HepG2 (cell line): Measurements from ENCODE around the gene KCNA4. TPM values are rescaled to one million over a fixed set of nuclear protein-coding genes. Genes with fewer than 3 reads are reported as not detected.
"Not testable (repeated sequence)": the region's sequence is repeated elsewhere in the genome, so short reads cannot be mapped to it uniquely, and the experiment has no call there.

Source experiments
- ATAC-seq: fragments of 200-7000 bp; cut with Tn5 transposase; 3 replicates; pipeline ENCODE4 v1.9.1; 2020; ENCODE audit warnings: mild to moderate bottlenecking, moderate library complexity
- BruUV-seq: library from RNA; stranded (reverse); fragments of 400-500 nt; replicated peaks from 2 replicates; lab custom pipeline; 2021; lab: Mats Ljungman, UMichigan
- CTCF ChIA-PET: fragments of 300-600 bp; formaldehyde crosslinking; extraction: SDS; loops from one replicate; lab custom pipeline; 2021; ENCODE audit warnings: low total read pairs, inconsistent platforms, low intra/inter-chr PET ratio; lab: Yijun Ruan, JAX
- POLR2A ChIA-PET: fragments of 350-600 bp; sonication (Branson Sonifier 250); formaldehyde crosslinking; loops from one replicate; lab custom pipeline; 2020; ENCODE audit warnings: antibody characterized with exemption, inconsistent platforms; lab: Yijun Ruan, JAX
- DNase-seq: peaks from one replicate; pipeline ENCODE4 v3.0.0-alpha.2; 2015; ENCODE audit warnings: low spot score
- FAIRE-seq: peaks from 3 replicates; lab custom pipeline; 2011; peaks lifted over from hg19 to GRCh38; lab: Jason Lieb, UNC
- H2AFZ ChIP-seq: one replicate; pipeline ENCODE4 v1.6.1; 2011; ENCODE audit warnings: low read length, inconsistent platforms
- H3K27ac ChIP-seq: fragments of 300-600 bp; 3 replicates; pipeline ENCODE4 v1.8.0; 2011; ENCODE audit warnings: mixed run types, mild to moderate bottlenecking, mixed read lengths, low read length, inconsistent platforms; ENCODE audit not compliant: insufficient read depth; ENCODE audit errors: extremely low read length
- H3K27me3 ChIP-seq, 2 experiments: fragments of 200-600 bp in 1 of 2; 2 replicates in 1 of 2; 3 replicates in 1 of 2; pipeline versions ENCODE4 v1.6.0 to v1.8.0; 2011; ENCODE audit warnings: low read length in 2 of 2, mild to moderate bottlenecking in 2 of 2, moderate library complexity in 2 of 2, inconsistent platforms in 1 of 2; ENCODE audit not compliant: insufficient read depth in 2 of 2, control insufficient read depth in 1 of 2
- H3K36me3 ChIP-seq, 2 experiments: fragments of 200-600 bp in 1 of 2; replicated peaks in 1 of 2; 2 replicates in 1 of 2; 3 replicates in 1 of 2; pipeline versions ENCODE4 v1.5.1 to v1.8.0; 2011; ENCODE audit warnings: low read length in 2 of 2, inconsistent platforms in 1 of 2; ENCODE audit not compliant: insufficient read depth in 2 of 2, control insufficient read depth in 1 of 2
- H3K4me1 ChIP-seq: 2 replicates; pipeline ENCODE4 v1.5.1; 2012; ENCODE audit warnings: low read length, inconsistent platforms; ENCODE audit not compliant: insufficient read depth
- H3K4me2 ChIP-seq: 2 replicates; pipeline ENCODE4 v1.6.0; 2011; ENCODE audit warnings: low read depth, low read length, inconsistent platforms
- H3K4me3 ChIP-seq, 3 experiments: fragments of 200-600 bp in 1 of 3; sonication (generic), shearing (Covaris generic) in 1 of 3; replicated peaks in 1 of 3; 2 replicates each; pipeline ENCODE4 v1.5.1; 2011 to 2016; ENCODE audit warnings: low read length in 3 of 3, inconsistent platforms in 2 of 3, low read depth in 2 of 3, mild to moderate bottlenecking in 2 of 3, control low read depth in 1 of 3, mixed read lengths in 1 of 3; ENCODE audit not compliant: insufficient read depth in 1 of 3
- H3K79me2 ChIP-seq: one replicate; pipeline ENCODE4 v1.6.1; 2011; ENCODE audit warnings: low read length, inconsistent platforms; ENCODE audit not compliant: insufficient read depth
- H3K9ac ChIP-seq: 2 replicates; pipeline ENCODE4 v1.6.0; 2011; ENCODE audit warnings: mild to moderate bottlenecking, low read depth, low read length, inconsistent platforms; ENCODE audit not compliant: insufficient read depth
- H3K9me3 ChIP-seq: 2 replicates; pipeline ENCODE4 v1.5.1; 2012; ENCODE audit warnings: mild to moderate bottlenecking, low read length
- H4K20me1 ChIP-seq: 2 replicates; pipeline ENCODE4 v1.6.0; 2011; ENCODE audit warnings: inconsistent platforms, mild to moderate bottlenecking, low read length, moderate library complexity; ENCODE audit not compliant: insufficient read depth
- NFE2L1 ChIP-seq: sonication (generic); formaldehyde crosslinking; IDR thresholded peaks from 2 replicates; pipeline ENCODE4 v1.4.0; 2020; ENCODE audit warnings: missing genetic modification reagents, mild to moderate bottlenecking, borderline replicate concordance
- STAG1 ChIP-seq: sonication (generic); formaldehyde crosslinking; IDR thresholded peaks from 2 replicates; pipeline ENCODE4 v1.4.0; 2020; ENCODE audit warnings: missing genetic modification reagents
- YEATS2 ChIP-seq: sonication (generic); formaldehyde crosslinking; IDR thresholded peaks from 2 replicates; pipeline ENCODE4 v1.4.0; 2020; ENCODE audit warnings: missing genetic modification reagents, borderline replicate concordance
- ZFAT ChIP-seq: sonication (generic); formaldehyde crosslinking; conservative IDR thresholded peaks from 2 replicates; pipeline ENCODE4 v1.8.1; 2023; ENCODE audit warnings: missing genetic modification reagents, inconsistent platforms
- ZNF207 ChIP-seq: fragments of 450-650 bp; IDR thresholded peaks from 2 replicates; pipeline ENCODE4 v1.6.1; 2016; ENCODE audit warnings: antibody characterized with exemption, borderline replicate concordance
- ZNF263 ChIP-seq: sonication (generic); formaldehyde crosslinking; IDR thresholded peaks from 2 replicates; pipeline ENCODE4 v1.4.0; 2020; ENCODE audit warnings: missing genetic modification reagents
- WGBS: methylation state at CpG from one replicate; pipeline ENCODE4 v1.1.6; 2017; ENCODE audit warnings: low lambda C conversion rate; 5-methylcytosine and 5-hydroxymethylcytosine counted together
- in situ Hi-C: cut with HindIII; loops from 2 replicates; pipeline ENCODE4 v1.10.0; 2017; ENCODE audit warnings: low pct_unique_long_range_greater_than_20kb; ENCODE audit not compliant: extremely low pct_ligation_motif_present
- intact Hi-C: fragments of 100-400 bp; cut with micrococcal nuclease; formaldehyde crosslinking; loops from one replicate; pipeline ENCODE4 v1.10.0; 2022; ENCODE audit not compliant: unreplicated experiment
- polyA plus RNA-seq, 8 experiments: library from polyadenylated mRNA; depleted of rRNA in 3 of 8; stranded (reverse) in 7 of 8; unstranded in 1 of 8; fragments of >200 nt; fragmentation: Illumina TruSeq in 4 of 8; extraction: Trizol in 4 of 8; gene quantifications; 2 replicates each; pipeline versions ENCODE4 v1.2.1 to v1.2.3, GENCODE V29; 2011 to 2016; ENCODE audit warnings: low read depth in 4 of 8, missing spikeins in 1 of 8, mixed read lengths in 1 of 8; ENCODE audit not compliant: insufficient read depth in 1 of 8
- total RNA-seq, 5 experiments: library from RNA; depleted of rRNA; stranded (reverse); fragments of >200 nt; fragmentation: Illumina TruSeq; extraction: Trizol; gene quantifications; 2 replicates each; pipeline ENCODE4 v1.2.3, GENCODE V29; 2016; ENCODE audit warnings: low read depth in 1 of 5
- TF ChIP-seq, protein P1 (sequence below): sonication (generic); formaldehyde crosslinking; IDR thresholded peaks from 2 replicates; pipeline ENCODE4 v1.8.1; 2023; ENCODE audit warnings: mild to moderate bottlenecking, missing genetic modification reagents
- TF ChIP-seq, protein P2 (sequence below): sonication (generic); formaldehyde crosslinking; IDR thresholded peaks from 2 replicates; pipeline ENCODE4 v1.4.0; 2020; ENCODE audit warnings: mild to moderate bottlenecking, missing genetic modification reagents

The KCNA4 gene
- total and polyA plus RNA-seq, 2 of the 13 experiments (the other 11 are each of a cell fraction or from before 2014, with no cell fraction given) = not detected

DNA sequence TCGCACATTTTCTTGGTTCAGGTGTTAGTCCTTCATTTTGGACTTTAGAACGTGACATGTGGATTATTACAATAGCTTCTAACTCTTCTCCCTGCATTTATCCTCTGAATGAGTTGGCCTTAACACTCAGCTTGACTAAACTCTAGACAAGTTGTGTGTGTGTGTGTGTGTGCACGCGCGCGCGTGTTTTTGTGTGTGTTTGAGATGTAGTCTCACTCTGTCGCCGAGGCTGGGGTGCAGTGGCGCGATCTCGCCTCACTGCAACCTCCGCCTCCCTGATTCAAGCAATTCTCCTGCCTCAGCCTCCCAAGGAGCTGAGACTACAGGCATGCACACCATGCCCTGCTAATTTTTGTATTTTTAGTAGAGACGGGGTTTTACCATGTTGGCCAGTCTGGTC lies 24.3 kb upstream of the KCNA4 start:
- ATAC-seq = no peak
- no peak for FAIRE-seq
- intact Hi-C loops (no loop called here), in situ Hi-C loops (no loop called here)
- ChIA-PET POLR2A (no interaction called here), CTCF (no interaction called here)
- Histone ChIP-seq H3K9ac (no peak overlapping the region), H3K79me2 (no peaks in the 10 kb centered on the region), H3K4me3 (no peak overlapping the region), H2AFZ (no peak overlapping the region), H3K27ac (no peak overlapping the region), H3K36me3 (no peaks in the 10 kb centered on the region), H3K4me1 (no peaks in the 10 kb centered on the region), H4K20me1 (no peaks in the 10 kb centered on the region), H3K9me3 (no peaks in the 10 kb centered on the region), H3K4me2 (no peak overlapping the region), H3K27me3 (no peaks in the 10 kb centered on the region)
- TF ChIP-seq, protein P1, sequence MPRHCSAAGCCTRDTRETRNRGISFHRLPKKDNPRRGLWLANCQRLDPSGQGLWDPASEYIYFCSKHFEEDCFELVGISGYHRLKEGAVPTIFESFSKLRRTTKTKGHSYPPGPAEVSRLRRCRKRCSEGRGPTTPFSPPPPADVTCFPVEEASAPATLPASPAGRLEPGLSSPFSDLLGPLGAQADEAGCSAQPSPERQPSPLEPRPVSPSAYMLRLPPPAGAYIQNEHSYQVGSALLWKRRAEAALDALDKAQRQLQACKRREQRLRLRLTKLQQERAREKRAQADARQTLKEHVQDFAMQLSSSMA (CRISPR knock-in tag) = no peak
- TF ChIP-seq STAG1 (CRISPR knock-in tag) (no peak), ZFAT (CRISPR knock-in tag) (no peak), NFE2L1 (CRISPR knock-in tag) (no peak), ZNF207 (no peak), ZNF263 (CRISPR knock-in tag) (no peak), YEATS2 (no peak)
- TF ChIP-seq, protein P2, sequence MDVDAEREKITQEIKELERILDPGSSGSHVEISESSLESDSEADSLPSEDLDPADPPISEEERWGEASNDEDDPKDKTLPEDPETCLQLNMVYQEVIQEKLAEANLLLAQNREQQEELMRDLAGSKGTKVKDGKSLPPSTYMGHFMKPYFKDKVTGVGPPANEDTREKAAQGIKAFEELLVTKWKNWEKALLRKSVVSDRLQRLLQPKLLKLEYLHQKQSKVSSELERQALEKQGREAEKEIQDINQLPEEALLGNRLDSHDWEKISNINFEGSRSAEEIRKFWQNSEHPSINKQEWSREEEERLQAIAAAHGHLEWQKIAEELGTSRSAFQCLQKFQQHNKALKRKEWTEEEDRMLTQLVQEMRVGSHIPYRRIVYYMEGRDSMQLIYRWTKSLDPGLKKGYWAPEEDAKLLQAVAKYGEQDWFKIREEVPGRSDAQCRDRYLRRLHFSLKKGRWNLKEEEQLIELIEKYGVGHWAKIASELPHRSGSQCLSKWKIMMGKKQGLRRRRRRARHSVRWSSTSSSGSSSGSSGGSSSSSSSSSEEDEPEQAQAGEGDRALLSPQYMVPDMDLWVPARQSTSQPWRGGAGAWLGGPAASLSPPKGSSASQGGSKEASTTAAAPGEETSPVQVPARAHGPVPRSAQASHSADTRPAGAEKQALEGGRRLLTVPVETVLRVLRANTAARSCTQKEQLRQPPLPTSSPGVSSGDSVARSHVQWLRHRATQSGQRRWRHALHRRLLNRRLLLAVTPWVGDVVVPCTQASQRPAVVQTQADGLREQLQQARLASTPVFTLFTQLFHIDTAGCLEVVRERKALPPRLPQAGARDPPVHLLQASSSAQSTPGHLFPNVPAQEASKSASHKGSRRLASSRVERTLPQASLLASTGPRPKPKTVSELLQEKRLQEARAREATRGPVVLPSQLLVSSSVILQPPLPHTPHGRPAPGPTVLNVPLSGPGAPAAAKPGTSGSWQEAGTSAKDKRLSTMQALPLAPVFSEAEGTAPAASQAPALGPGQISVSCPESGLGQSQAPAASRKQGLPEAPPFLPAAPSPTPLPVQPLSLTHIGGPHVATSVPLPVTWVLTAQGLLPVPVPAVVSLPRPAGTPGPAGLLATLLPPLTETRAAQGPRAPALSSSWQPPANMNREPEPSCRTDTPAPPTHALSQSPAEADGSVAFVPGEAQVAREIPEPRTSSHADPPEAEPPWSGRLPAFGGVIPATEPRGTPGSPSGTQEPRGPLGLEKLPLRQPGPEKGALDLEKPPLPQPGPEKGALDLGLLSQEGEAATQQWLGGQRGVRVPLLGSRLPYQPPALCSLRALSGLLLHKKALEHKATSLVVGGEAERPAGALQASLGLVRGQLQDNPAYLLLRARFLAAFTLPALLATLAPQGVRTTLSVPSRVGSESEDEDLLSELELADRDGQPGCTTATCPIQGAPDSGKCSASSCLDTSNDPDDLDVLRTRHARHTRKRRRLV = no peak
- no TSS peak for BruUV-seq
- DNase-seq = no peak
- 66% methylated on average over 14 of the region's 14 CpGs for WGBS

DNA sequence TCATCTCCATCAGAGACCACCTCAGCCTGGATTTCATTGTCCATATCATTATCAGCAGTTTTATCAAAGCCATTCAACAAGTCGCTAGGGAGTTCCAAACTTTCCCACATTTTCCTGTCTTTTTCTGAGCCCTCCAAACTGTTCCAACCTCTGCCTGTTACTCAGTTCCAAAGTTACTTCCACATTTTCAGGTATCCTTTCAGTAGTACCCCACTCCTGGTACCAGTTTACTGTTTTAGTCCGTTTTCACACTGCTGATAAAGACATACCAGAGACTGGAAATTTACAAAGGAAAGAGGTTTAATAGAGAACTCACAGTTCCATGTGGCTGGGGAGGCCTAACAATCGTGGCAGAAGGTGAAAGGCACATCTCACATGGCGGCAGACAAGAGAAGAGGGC lies 17.9 kb upstream of the KCNA4 start:
- DNase-seq, intact Hi-C loops, FAIRE-seq, POLR2A ChIA-PET, H3K9ac ChIP-seq, H3K27ac ChIP-seq, in situ Hi-C loops, H3K27me3 ChIP-seq, H4K20me1 ChIP-seq, BruUV-seq, H3K4me1 ChIP-seq, H3K36me3 ChIP-seq, H3K4me3 ChIP-seq, H3K4me2 ChIP-seq, ATAC-seq, H3K79me2 ChIP-seq, CTCF ChIA-PET, H3K9me3 ChIP-seq, H2AFZ ChIP-seq: not testable (repeated sequence)
- 5% methylated on average over 4 of the region's 4 CpGs for WGBS

DNA sequence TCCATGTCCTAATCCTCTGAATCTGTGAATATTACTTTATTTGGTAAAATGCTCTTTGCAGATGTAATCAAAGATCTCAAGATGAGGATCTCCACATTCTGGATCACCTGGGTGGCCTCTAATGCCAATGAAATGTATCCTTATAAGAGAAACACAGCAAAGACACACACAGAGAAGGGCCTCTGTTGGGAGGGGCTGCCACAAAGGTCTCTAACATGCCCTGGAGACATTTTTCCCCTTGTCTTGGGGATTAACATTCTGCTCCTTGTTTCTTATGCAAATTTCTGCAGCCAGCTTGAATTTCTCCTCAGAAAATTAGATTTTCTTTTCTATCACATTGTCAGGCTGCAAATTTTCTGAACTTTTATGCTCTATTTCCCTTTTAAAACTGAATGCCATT lies 17.3 kb upstream of the KCNA4 start:
- POLR2A ChIA-PET, H3K27ac ChIP-seq, H4K20me1 ChIP-seq, intact Hi-C loops, CTCF ChIA-PET, BruUV-seq, in situ Hi-C loops, H3K4me3 ChIP-seq, H3K9ac ChIP-seq, H3K27me3 ChIP-seq, H3K79me2 ChIP-seq, H3K4me1 ChIP-seq, H3K9me3 ChIP-seq, DNase-seq, H3K36me3 ChIP-seq, H2AFZ ChIP-seq, H3K4me2 ChIP-seq, FAIRE-seq, ATAC-seq: not testable (repeated sequence)
